ENCODE data around the gene P2RY1. TPM values are rescaled to one million over a fixed set of nuclear protein-coding genes. Genes with fewer than 3 reads are reported as not detected.
A peak's percentile ranks its signal among the peaks of the same experiment; 100 is the strongest.

The P2RY1 gene
- total and polyA plus RNA-seq, 9 of the 15 experiments (the other 6 are each of a cell fraction or from before 2014, with no cell fraction given): 6.0 to 27.9 (median 18.4) TPM

GRCh38 chr3:152849996-152850578, 15.2 kb downstream of the P2RY1 start (continued):
- TF ChIP-seq CREB5 (CRISPR knock-in tag; IDR thresholded peaks at IDR 0.05) (no peak), ADNP (tag; IDR thresholded peaks at IDR 0.05) (peak; percentile 35; the same call in 1 of the 2 replicates), SAP30 (IDR thresholded peaks at IDR 0.05; ENCODE audit: borderline replicate concordance, insufficient read depth, low read depth, low read length, poor library complexity, severe bottlenecking) (no peak), ARHGAP35 (IDR thresholded peaks at IDR 0.05; ENCODE audit: partially characterized antibody) (no peak), CXXC5 (CRISPR knock-in tag; IDR thresholded peaks at IDR 0.05) (peak; percentile 33; the same call in 1 of the 2 replicates), MXI1 (IDR thresholded peaks at IDR 0.05; ENCODE audit: low read depth, low read length) (no peak), ZNF134 (CRISPR knock-in tag; conservative IDR thresholded peaks at IDR 0.05) (no peak), CREM (IDR thresholded peaks at IDR 0.05; ENCODE audit: low read depth) (peak; percentile 9; the same call in 1 of the 2 replicates), ZBTB26 (CRISPR knock-in tag; IDR thresholded peaks at IDR 0.05) (0 out of 2 replicates have a peak, but pooled peaks have one; percentile 7), SMAD4 (CRISPR knock-in tag; conservative IDR thresholded peaks at IDR 0.05) (0 out of 2 replicates have a peak, but pooled peaks have one; percentile 42), NRF1 (conservative IDR thresholded peaks at IDR 0.05 in 1 of 2, IDR thresholded peaks at IDR 0.05 in 1 of 2) (0 out of 4 replicates have a peak, but pooled peaks of 1 of the 2 experiments have one; percentile 13), DPF2 (IDR thresholded peaks at IDR 0.05) (peak; percentile 77), C11orf30 (IDR thresholded peaks at IDR 0.05; ENCODE audit: low read depth) (peak; percentile 86)
- TF ChIP-seq, protein P1, sequence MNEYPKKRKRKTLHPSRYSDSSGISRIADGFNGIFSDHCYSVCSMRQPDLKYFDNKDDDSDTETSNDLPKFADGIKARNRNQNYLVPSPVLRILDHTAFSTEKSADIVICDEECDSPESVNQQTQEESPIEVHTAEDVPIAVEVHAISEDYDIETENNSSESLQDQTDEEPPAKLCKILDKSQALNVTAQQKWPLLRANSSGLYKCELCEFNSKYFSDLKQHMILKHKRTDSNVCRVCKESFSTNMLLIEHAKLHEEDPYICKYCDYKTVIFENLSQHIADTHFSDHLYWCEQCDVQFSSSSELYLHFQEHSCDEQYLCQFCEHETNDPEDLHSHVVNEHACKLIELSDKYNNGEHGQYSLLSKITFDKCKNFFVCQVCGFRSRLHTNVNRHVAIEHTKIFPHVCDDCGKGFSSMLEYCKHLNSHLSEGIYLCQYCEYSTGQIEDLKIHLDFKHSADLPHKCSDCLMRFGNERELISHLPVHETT (CRISPR knock-in tag; conservative IDR thresholded peaks at IDR 0.05 in 1 of 2, IDR thresholded peaks at IDR 0.05 in 1 of 2): peak in 1 of 2 experiments; percentile 54; a peak in 2 of 4 replicates
- TF ChIP-seq, protein P2, sequence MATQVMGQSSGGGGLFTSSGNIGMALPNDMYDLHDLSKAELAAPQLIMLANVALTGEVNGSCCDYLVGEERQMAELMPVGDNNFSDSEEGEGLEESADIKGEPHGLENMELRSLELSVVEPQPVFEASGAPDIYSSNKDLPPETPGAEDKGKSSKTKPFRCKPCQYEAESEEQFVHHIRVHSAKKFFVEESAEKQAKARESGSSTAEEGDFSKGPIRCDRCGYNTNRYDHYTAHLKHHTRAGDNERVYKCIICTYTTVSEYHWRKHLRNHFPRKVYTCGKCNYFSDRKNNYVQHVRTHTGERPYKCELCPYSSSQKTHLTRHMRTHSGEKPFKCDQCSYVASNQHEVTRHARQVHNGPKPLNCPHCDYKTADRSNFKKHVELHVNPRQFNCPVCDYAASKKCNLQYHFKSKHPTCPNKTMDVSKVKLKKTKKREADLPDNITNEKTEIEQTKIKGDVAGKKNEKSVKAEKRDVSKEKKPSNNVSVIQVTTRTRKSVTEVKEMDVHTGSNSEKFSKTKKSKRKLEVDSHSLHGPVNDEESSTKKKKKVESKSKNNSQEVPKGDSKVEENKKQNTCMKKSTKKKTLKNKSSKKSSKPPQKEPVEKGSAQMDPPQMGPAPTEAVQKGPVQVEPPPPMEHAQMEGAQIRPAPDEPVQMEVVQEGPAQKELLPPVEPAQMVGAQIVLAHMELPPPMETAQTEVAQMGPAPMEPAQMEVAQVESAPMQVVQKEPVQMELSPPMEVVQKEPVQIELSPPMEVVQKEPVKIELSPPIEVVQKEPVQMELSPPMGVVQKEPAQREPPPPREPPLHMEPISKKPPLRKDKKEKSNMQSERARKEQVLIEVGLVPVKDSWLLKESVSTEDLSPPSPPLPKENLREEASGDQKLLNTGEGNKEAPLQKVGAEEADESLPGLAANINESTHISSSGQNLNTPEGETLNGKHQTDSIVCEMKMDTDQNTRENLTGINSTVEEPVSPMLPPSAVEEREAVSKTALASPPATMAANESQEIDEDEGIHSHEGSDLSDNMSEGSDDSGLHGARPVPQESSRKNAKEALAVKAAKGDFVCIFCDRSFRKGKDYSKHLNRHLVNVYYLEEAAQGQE (IDR thresholded peaks at IDR 0.05; ENCODE audit: borderline replicate concordance): no peak
- TF ChIP-seq, protein P2 (CRISPR knock-in tag; IDR thresholded peaks at IDR 0.05; ENCODE audit: low read depth): no peak
